ENCODE data around the gene HMGXB4.

GRCh38 chr22:35335468-35335867 is 78.2 kb downstream of the HMGXB4 start:
- no peak for TF ChIP-seq CTCF (IDR thresholded peaks at IDR 0.05)
- TF ChIP-seq POLR2A (IDR thresholded peaks at IDR 0.05): no peak
